Omental fat pad (tissue), 4 donors: Measurements from ENCODE around the gene BCL6. TPM values are rescaled to one million over a fixed set of nuclear protein-coding genes. Genes with fewer than 3 reads are reported as not detected.

Source experiments
- ATAC-seq: fragments of 150-250 bp; one replicate; pipeline ENCODE4 v1.9.1; 2016; ENCODE audit warnings: mild to moderate bottlenecking, moderate library complexity; ENCODE audit not compliant: low FRiP score
- DNase-seq: peaks from one replicate; pipeline ENCODE4 v3.0.0-alpha.2; 2019; ENCODE audit warnings: low spot score
- total RNA-seq, 4 donors: library from RNA; depleted of rRNA; stranded (reverse); fragments of >200 nt; gene quantifications; one replicate each; pipeline ENCODE4 v1.1.0, GENCODE V29; 2016
- TF ChIP-seq, protein P1 (sequence below), 3 donors: fragments of 450-650 bp; IDR thresholded peaks; one replicate each; pipeline ENCODE4 v1.5.1; 2016 to 2017; ENCODE audit warnings: antibody characterized with exemption in 3 of 3, mild to moderate bottlenecking in 3 of 3, moderate library complexity in 2 of 3

BCL6 gene
- total RNA-seq, 4 donors from 2014 or later: 148 to 323 (median 179) TPM

GRCh38 chr3:187742351-187743171 is 2.7 kb downstream of the BCL6 start:
- ATAC-seq: no peak
- no peak for DNase-seq
- TF ChIP-seq, protein P1, sequence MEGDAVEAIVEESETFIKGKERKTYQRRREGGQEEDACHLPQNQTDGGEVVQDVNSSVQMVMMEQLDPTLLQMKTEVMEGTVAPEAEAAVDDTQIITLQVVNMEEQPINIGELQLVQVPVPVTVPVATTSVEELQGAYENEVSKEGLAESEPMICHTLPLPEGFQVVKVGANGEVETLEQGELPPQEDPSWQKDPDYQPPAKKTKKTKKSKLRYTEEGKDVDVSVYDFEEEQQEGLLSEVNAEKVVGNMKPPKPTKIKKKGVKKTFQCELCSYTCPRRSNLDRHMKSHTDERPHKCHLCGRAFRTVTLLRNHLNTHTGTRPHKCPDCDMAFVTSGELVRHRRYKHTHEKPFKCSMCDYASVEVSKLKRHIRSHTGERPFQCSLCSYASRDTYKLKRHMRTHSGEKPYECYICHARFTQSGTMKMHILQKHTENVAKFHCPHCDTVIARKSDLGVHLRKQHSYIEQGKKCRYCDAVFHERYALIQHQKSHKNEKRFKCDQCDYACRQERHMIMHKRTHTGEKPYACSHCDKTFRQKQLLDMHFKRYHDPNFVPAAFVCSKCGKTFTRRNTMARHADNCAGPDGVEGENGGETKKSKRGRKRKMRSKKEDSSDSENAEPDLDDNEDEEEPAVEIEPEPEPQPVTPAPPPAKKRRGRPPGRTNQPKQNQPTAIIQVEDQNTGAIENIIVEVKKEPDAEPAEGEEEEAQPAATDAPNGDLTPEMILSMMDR (IDR thresholded peaks at IDR 0.05): peak in 1 of 3 donors; percentile 2

DNA sequence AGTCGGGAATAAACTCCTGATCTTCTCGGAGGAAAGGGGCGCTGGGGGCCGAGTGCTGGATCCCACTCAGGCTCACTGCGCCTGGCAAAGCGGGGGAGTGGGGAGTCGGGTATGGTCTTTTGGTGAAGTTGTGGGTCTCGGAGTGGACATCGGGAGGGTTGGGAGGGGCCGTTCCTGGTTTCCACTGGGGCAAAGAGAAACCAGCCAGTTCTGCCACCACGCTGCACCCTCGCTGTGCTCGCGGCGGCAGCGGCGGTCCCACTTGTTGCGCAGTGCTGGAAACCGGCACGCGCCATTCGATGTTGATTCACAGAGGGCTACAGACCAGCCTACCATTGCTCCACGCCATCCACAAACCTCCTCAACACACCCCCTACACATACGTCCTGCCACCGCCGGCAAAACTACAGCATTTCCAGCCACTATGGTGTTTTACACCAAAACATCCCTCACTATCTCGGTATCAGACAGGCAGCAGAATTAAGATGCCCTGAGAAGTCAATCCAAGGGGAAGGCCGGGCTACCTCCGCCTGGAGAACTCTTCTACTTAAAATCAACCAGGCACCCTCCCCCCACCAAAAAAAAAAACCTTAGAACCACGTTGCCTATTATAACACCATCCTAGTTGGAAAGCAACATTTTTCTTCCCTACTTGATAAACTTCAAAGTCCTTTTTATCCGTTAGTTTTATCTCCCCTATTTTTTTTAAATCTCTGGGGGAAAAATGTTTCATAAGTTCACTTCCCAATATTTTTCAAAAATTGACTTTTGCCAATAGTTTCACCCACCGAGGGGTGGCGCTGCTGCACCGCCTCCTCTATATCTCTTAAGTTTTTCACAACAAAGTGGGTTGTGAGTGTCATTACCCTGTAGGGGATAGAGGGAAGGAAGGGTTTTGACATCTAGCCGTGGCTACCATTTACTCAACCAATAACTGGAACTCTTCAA is 3.6 kb downstream of the BCL6 start:
- TF ChIP-seq, protein P1 (IDR thresholded peaks at IDR 0.05): peak in 1 of 3 donors; percentile 60
- no peak for DNase-seq

GRCh38 chr3:187740421-187741399 is 4.6 kb downstream of the BCL6 start:
- DNase-seq (peak; percentile 49), ATAC-seq (peak; percentile 5)
- TF ChIP-seq, protein P1 (IDR thresholded peaks at IDR 0.05): peak in 1 of 3 donors; percentile 95

More for the DNA sequence above, 3.6 kb downstream of the BCL6 start:
- peak; percentile 6 for ATAC-seq

GRCh38 chr3:187739561-187740332 is 5.5 kb downstream of the BCL6 start:
- TF ChIP-seq, protein P1 (IDR thresholded peaks at IDR 0.05): peak in 2 of 3 donors; percentile 95 to 99
- DNase-seq (peak; percentile 48), ATAC-seq (peak; percentile 53)

DNA sequence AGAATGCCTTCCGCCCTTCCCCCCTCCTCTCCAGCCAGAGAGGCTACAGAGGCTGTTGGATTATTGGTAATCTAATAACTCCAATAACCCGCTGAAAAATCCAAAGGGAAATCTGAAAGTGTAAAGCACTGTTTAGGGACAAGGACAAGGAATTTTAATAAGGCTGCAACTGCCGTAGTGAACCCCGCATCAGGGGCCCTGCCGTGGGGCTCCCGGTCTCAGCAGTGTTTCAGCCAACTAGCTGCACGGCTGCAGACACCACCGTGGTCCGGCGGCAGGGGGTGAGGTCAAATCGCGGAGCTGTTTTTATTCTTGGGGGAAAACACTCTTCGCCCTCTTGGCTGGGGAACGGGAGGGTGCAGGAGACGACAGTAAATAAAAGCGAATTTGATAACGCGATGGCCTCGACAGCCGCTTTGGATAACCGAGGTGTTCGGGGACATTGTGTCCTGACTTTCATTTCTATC is 6.1 kb downstream of the BCL6 start:
- TF ChIP-seq, protein P1 (IDR thresholded peaks at IDR 0.05): no peak
- DNase-seq (no peak), ATAC-seq (peak; percentile 0)
